Measurements from ENCODE around the gene PAM16.

The PAM16 gene

GRCh38 chr16:4383591-4384444 is 32.7 kb upstream of the PAM16 start:
- no peak for DNase-seq (ENCODE audit: low read depth in 1 of 2, low spot score in 1 of 2)

GRCh38 chr16:4382795-4383357 is 31.8 kb upstream of the PAM16 start:
- no peak for DNase-seq (ENCODE audit: low read depth in 1 of 2, low spot score in 1 of 2)

GRCh38 chr16:4381935-4382794 is 31.0 kb upstream of the PAM16 start:
- DNase-seq (ENCODE audit: low read depth in 1 of 2, low spot score in 1 of 2): no peak

- DNase-seq (ENCODE audit: low read depth in 1 of 2, low spot score in 1 of 2): no peak
Measured at GRCh38 chr16:4381072-4381934, 30.2 kb upstream of the PAM16 start.

- DNase-seq (ENCODE audit: low read depth in 1 of 2, low spot score in 1 of 2): no peak
Measured at GRCh38 chr16:4380119-4381063, 29.3 kb upstream of the PAM16 start.

- DNase-seq (ENCODE audit: low read depth in 1 of 2, low spot score in 1 of 2): no peak
Measured at GRCh38 chr16:4378999-4379690, 28.0 kb upstream of the PAM16 start.

GRCh38 chr16:4378161-4378666 is 27.1 kb upstream of the PAM16 start:
- no peak for DNase-seq (ENCODE audit: low read depth in 1 of 2, low spot score in 1 of 2)

GRCh38 chr16:4377573-4378154 is 26.5 kb upstream of the PAM16 start:
- DNase-seq (ENCODE audit: low read depth in 1 of 2, low spot score in 1 of 2): no peak

- DNase-seq (ENCODE audit: low read depth in 1 of 2, low spot score in 1 of 2): no peak
Measured at GRCh38 chr16:4376893-4377572, 25.9 kb upstream of the PAM16 start.

GRCh38 chr16:4376126-4376892 is 25.2 kb upstream of the PAM16 start:
- no peak for DNase-seq (ENCODE audit: low read depth in 1 of 2, low spot score in 1 of 2)

GRCh38 chr16:4375717-4376116 is 24.6 kb upstream of the PAM16 start:
- no peak for DNase-seq (ENCODE audit: low read depth in 1 of 2, low spot score in 1 of 2)

GRCh38 chr16:4373909-4374742 is 23.0 kb upstream of the PAM16 start:
- no peak for DNase-seq (ENCODE audit: low read depth in 1 of 2, low spot score in 1 of 2)

- DNase-seq (ENCODE audit: low read depth in 1 of 2, low spot score in 1 of 2): no peak
Measured at GRCh38 chr16:4373356-4373908, 22.3 kb upstream of the PAM16 start.

GRCh38 chr16:4372578-4373355 is 21.6 kb upstream of the PAM16 start:
- no peak for DNase-seq (ENCODE audit: low read depth in 1 of 2, low spot score in 1 of 2)

- no peak for DNase-seq (ENCODE audit: low read depth in 1 of 2, low spot score in 1 of 2)
Measured at GRCh38 chr16:4372001-4372577, 21.0 kb upstream of the PAM16 start.
